Subcutaneous abdominal adipose tissue (tissue), 5 donors: ENCODE measurements around the gene LANCL1.
"Not testable (repeated sequence)": the region's sequence is repeated elsewhere in the genome, so short reads cannot be mapped to it uniquely, and the experiment has no call there.

Experiments
- H3K27ac ChIP-seq: one replicate; pipeline ENCODE4 v1.7.0; 2013; ENCODE audit warnings: low read depth, mild to moderate bottlenecking, inconsistent platforms, low read length, moderate library complexity
- H3K27me3 ChIP-seq, 5 donors: one replicate each; pipeline ENCODE4 v1.7.0; 2013; ENCODE audit warnings: low read length in 5 of 5, inconsistent platforms in 1 of 5; ENCODE audit not compliant: control insufficient read depth in 5 of 5, insufficient read depth in 4 of 5
- H3K36me3 ChIP-seq, 5 donors: one replicate each; pipeline ENCODE4 v1.7.0; 2013; ENCODE audit warnings: low read length in 5 of 5; ENCODE audit not compliant: control insufficient read depth in 5 of 5, insufficient read depth in 5 of 5
- H3K4me1 ChIP-seq, 5 donors: one replicate each; pipeline ENCODE4 v1.7.0; 2013; ENCODE audit warnings: low read length in 5 of 5, mild to moderate bottlenecking in 3 of 5, moderate library complexity in 1 of 5; ENCODE audit not compliant: control insufficient read depth in 5 of 5, insufficient read depth in 5 of 5
- H3K4me3 ChIP-seq, 5 donors: one replicate each; pipeline ENCODE4 v1.7.0; 2013; ENCODE audit warnings: low read length in 5 of 5, low read depth in 1 of 5
- H3K9ac ChIP-seq, 5 donors: one replicate each; pipeline ENCODE4 v1.7.0; 2013; ENCODE audit warnings: low read length in 5 of 5, mild to moderate bottlenecking in 4 of 5, moderate library complexity in 3 of 5
- H3K9me3 ChIP-seq, 5 donors: one replicate each; pipeline ENCODE4 v1.7.0; 2013; ENCODE audit warnings: low read length in 5 of 5; ENCODE audit not compliant: control insufficient read depth in 5 of 5
- donor health status: healthy.
- donor health status: healthy.
- donor health status: healthy.
- donor health status: healthy.
- donor health status: healthy.

LANCL1 gene

GRCh38 chr2:210443527-210443926 is 33.0 kb downstream of the LANCL1 start:
- no peaks in the 10 kb centered on the region for H3K27me3 ChIP-seq
- peaks cover 17 to 30% (median 24%) of the 10 kb centered on the region in 5 donors for H3K36me3 ChIP-seq
- H3K9ac ChIP-seq: no peak overlapping the region
- H3K27ac ChIP-seq: no peak overlapping the region
- H3K9me3 ChIP-seq: peaks cover 0 to 2% (median 0%) of the 10 kb centered on the region in 5 donors
- no peak overlapping the region for H3K4me3 ChIP-seq
- no peaks in the 10 kb centered on the region for H3K4me1 ChIP-seq

DNA sequence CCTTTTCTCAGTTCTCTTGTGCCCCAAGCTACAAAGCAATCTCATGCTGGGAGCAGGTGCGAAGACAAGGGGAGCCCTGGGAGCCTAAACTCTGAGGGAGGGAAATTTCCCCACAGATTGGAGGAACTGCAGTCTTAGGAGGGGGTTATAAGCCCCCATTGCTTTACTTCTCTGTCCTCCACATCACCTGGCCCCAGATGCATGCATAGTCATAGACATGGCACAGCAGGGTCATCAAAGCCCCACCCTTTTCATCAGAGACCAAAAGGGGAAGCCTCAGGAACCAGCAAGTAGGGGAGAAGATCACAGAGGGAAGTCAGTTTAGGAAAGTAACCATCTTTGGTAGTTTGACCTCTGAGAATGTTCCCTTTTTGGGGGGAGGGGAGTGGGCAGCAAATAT is 33.7 kb downstream of the LANCL1 start:
- Histone ChIP-seq H3K27me3 (no peaks in the 10 kb centered on the region), H3K9ac (no peak overlapping the region), H3K4me3 (no peak overlapping the region), H3K9me3 (peaks cover 0 to 2% (median 0%) of the 10 kb centered on the region in 5 donors), H3K36me3 (peaks cover 17 to 33% (median 24%) of the 10 kb centered on the region in 5 donors), H3K4me1 (no peaks in the 10 kb centered on the region), H3K27ac (no peak overlapping the region)

GRCh38 chr2:210442457-210442856 is 34.1 kb downstream of the LANCL1 start:
- H3K4me1 ChIP-seq: no peaks in the 10 kb centered on the region
- H3K27me3 ChIP-seq: no peaks in the 10 kb centered on the region
- H3K9ac ChIP-seq: no peak overlapping the region
- H3K9me3 ChIP-seq: peaks cover 0 to 2% (median 0%) of the 10 kb centered on the region in 5 donors
- no peak overlapping the region for H3K27ac ChIP-seq
- peaks cover 16 to 33% (median 24%) of the 10 kb centered on the region in 5 donors for H3K36me3 ChIP-seq
- no peak overlapping the region for H3K4me3 ChIP-seq

DNA sequence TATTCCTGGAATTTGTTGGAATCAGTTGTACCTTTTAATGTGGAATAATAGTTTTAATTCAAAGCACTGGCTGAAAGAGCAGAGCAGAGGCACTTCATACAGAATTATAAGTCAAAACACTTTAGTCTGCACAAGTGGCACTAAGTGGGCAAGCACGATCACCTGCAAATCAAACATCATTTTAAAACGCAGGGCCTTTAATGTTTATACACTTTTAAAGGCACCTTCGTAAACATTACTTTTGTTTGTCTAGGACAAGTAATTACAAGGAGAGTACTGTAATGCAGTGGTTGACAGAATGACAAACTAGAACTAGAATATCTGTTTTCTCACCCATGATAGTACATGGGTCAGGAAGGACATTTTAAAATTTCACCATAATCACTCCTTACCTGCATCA is 36.4 kb downstream of the LANCL1 start:
- Histone ChIP-seq H3K9ac (no peak overlapping the region), H3K27ac (no peak overlapping the region), H3K36me3 (peaks cover 29 to 53% (median 41%) of the 10 kb centered on the region in 5 donors), H3K27me3 (no peaks in the 10 kb centered on the region), H3K4me1 (no peaks in the 10 kb centered on the region), H3K4me3 (no peak overlapping the region), H3K9me3 (no peaks in the 10 kb centered on the region)

- Histone ChIP-seq H3K4me1 (peaks cover 0 to 3% (median 0%) of the 10 kb centered on the region in 5 donors), H3K36me3 (peaks cover 56 to 79% (median 67%) of the 10 kb centered on the region in 5 donors)
Measured at GRCh38 chr2:210435439-210435838, 41.1 kb downstream of the LANCL1 start.

GRCh38 chr2:210432633-210433032 is 43.9 kb downstream of the LANCL1 start:
- H3K27ac ChIP-seq: no peak overlapping the region
- H3K9me3 ChIP-seq: peaks cover 0 to 6% (median 0%) of the 10 kb centered on the region in 5 donors
- no peak overlapping the region for H3K4me3 ChIP-seq
- H3K9ac ChIP-seq: no peak overlapping the region
- H3K36me3 ChIP-seq: peaks cover 43 to 65% (median 57%) of the 10 kb centered on the region in 5 donors
- H3K4me1 ChIP-seq: peaks cover 0 to 17% (median 9%) of the 10 kb centered on the region in 5 donors
- H3K27me3 ChIP-seq: no peaks in the 10 kb centered on the region

More at GRCh38 chr2:210435439-210435838, 41.1 kb downstream of the LANCL1 start:
- H3K27me3 ChIP-seq: no peaks in the 10 kb centered on the region
- no peak overlapping the region for H3K4me3 ChIP-seq
- H3K9ac ChIP-seq: no peak overlapping the region
- no peak overlapping the region for H3K27ac ChIP-seq
- no peaks in the 10 kb centered on the region for H3K9me3 ChIP-seq

DNA sequence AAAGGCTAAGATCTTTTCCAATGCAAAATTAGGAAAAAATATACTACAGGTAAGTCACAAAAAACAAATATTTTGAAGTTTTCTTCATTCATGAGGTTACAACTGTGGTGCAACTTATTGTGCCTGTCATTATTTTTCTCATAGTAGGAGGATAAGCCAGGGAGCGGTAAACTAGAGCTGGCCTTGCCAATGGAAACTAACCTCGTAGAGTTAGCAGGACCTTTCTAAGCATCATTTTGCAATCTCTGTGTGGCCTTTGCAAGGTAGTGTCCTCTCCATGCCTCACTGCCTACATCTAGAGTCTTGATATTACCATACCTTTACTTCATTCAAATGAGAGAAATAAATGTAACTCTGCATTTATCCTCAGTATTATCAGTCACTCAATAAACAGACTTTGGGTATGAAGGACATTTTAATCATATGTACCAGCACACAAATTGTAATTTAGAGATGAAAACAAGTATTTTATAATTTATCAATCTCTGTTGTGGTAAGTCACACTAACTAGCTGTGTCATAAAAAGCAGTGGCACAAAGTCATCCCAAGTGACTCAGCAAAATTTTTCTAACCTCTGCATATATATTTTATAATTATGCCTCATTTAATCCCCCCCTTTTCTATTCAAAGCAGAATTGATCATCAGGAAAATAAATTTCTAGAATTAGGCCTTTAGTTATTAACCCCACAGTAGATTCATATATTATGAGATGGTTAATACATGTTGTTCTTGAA is 47.0 kb downstream of the LANCL1 start:
- no peak overlapping the region for H3K9ac ChIP-seq
- peaks cover 21 to 38% (median 33%) of the 10 kb centered on the region in 5 donors for H3K36me3 ChIP-seq
- H3K9me3 ChIP-seq: peaks cover 0 to 20% (median 0%) of the 10 kb centered on the region in 5 donors
- no peaks in the 10 kb centered on the region for H3K27me3 ChIP-seq
- H3K4me1 ChIP-seq: peaks cover 0 to 17% (median 9%) of the 10 kb centered on the region in 5 donors
- no peak overlapping the region for H3K4me3 ChIP-seq
- no peak overlapping the region for H3K27ac ChIP-seq

GRCh38 chr2:210428393-210429179 is 48.0 kb downstream of the LANCL1 start:
- no peak overlapping the region for H3K4me3 ChIP-seq
- peaks cover 15 to 28% (median 25%) of the 10 kb centered on the region in 5 donors for H3K36me3 ChIP-seq
- H3K27me3 ChIP-seq: no peaks in the 10 kb centered on the region
- peaks cover 0 to 20% (median 0%) of the 10 kb centered on the region in 5 donors for H3K9me3 ChIP-seq
- no peak overlapping the region for H3K27ac ChIP-seq
- H3K4me1 ChIP-seq: peaks cover 0 to 17% (median 9%) of the 10 kb centered on the region in 5 donors
- no peak overlapping the region for H3K9ac ChIP-seq

DNA sequence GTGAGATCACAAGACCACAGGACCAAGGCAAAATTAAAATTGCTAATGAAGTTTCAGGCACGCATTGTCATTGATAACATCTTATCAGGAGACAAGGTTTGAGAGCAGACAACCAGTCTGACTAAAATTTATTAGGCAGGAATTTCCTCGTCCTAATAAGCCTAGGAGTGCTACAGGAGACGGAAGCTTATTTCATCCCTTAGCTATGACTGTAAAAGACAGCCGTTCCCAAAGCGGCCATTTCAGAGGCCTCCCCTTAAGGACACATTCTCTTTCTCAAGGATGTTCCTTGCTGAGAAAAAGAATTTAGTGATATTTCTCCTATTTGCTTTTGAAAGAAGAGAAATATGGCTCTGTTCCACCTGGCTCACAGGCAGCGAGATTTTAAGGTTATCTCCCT is 49.2 kb downstream of the LANCL1 start:
- Histone ChIP-seq H3K9me3 (peaks cover 0 to 20% (median 0%) of the 10 kb centered on the region in 5 donors), H3K4me1 (peaks cover 0 to 17% (median 9%) of the 10 kb centered on the region in 5 donors), H3K36me3 (peaks cover 7 to 16% (median 12%) of the 10 kb centered on the region in 5 donors)
- not testable (repeated sequence) for H3K27me3 ChIP-seq, H3K27ac ChIP-seq, H3K4me3 ChIP-seq, H3K9ac ChIP-seq

DNA sequence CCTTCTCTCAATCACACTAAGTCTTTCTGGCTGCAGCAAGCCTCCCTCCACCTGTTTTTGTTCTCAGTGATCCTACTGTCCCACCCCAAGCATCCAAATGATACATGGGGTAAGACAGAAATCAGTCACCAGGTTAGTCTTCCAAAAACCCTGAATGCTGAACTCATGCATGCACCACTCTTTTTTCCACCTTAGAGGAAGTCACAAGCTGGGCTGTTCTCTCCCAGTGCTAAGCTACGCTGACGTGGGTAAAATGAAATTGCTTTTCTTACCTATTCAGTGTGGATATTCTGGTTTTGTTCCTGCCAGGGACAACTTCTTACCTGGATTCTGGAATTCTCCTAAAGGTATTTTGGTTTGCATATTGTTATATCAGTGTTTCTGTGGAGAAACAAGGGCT is 54.2 kb downstream of the LANCL1 start:
- no peaks in the 10 kb centered on the region for H3K4me1 ChIP-seq
- H3K9me3 ChIP-seq: peaks cover 0 to 11% (median 0%) of the 10 kb centered on the region in 5 donors
- H3K4me3 ChIP-seq: no peak overlapping the region
- no peak overlapping the region for H3K9ac ChIP-seq
- H3K27me3 ChIP-seq: no peaks in the 10 kb centered on the region
- no peaks in the 10 kb centered on the region for H3K36me3 ChIP-seq
- H3K27ac ChIP-seq: no peak overlapping the region
